DMS53 treated with DMSO at 0.1 percent for 48 hours (cell line): ENCODE results near the gene FRK.
"Not testable (repeated sequence)": the region's sequence is repeated elsewhere in the genome, so short reads cannot be mapped to it uniquely, and the experiment has no call there.

Experiments used
- DNase-seq: peaks from one replicate; lab custom pipeline; 2025; ENCODE audit not compliant: unreplicated experiment; lab: John Stamatoyannopoulos, UW

Gene FRK, protein sequence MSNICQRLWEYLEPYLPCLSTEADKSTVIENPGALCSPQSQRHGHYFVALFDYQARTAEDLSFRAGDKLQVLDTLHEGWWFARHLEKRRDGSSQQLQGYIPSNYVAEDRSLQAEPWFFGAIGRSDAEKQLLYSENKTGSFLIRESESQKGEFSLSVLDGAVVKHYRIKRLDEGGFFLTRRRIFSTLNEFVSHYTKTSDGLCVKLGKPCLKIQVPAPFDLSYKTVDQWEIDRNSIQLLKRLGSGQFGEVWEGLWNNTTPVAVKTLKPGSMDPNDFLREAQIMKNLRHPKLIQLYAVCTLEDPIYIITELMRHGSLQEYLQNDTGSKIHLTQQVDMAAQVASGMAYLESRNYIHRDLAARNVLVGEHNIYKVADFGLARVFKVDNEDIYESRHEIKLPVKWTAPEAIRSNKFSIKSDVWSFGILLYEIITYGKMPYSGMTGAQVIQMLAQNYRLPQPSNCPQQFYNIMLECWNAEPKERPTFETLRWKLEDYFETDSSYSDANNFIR

GRCh38 chr6:116060572-116061283 is at the start of gene FRK:
Gene FRK, minus strand, starts transcription at chr6:116060891. Its CDS starts 580 bp downstream, at chr6:116060311.
- peak; percentile 82 for DNase-seq

- no peak for DNase-seq
Measured at GRCh38 chr6:116108836-116109235, 48.1 kb upstream of the FRK start.

- DNase-seq, result no peak
Measured at GRCh38 chr6:116106146-116106545, 45.5 kb upstream of the FRK start.

- no peak for DNase-seq
Measured at GRCh38 chr6:116105247-116105646, 44.6 kb upstream of the FRK start.

DNA sequence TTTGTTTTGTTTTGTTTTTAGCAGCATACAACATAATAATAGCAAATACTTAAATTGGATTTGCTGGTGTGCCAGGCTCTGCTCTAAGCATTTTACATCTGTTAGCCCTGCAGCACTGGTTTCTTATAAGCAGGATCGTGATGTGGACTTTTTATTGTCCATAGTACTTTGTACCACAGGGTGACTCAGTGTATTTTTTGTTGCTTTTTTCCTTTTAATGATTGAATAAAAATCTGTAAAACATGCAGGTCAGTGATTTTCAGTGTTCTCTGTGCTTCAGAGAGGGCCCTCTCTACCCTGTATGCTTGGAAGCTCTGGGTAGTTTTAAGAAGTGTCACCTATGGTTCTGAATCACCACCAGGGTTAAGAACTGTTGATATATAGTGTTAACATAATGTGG is 43.9 kb upstream of the FRK start:
- no peak for DNase-seq

GRCh38 chr6:116102873-116103272 is 42.2 kb upstream of the FRK start:
- no peak for DNase-seq

GRCh38 chr6:116101790-116102189 is 41.1 kb upstream of the FRK start:
- no peak for DNase-seq

DNA sequence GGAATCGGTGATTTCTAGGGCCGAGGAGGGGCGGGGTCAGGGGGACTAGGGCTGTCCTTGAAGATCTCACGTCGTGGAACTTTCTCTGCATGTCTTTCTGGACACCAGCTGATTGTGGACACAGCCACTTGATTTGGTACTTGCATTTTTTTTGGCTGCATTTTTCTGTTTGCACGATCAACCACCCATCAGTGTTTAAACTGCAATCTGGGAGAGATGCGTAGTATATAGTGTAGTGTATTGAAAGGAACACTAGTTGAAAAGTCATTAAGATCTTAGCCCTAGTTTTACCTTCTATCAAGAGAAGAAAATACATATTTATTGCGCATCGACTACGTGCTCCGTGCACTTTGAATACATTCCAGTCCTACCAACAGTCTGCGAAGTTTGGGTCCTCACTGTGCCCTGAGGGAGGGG is 40.6 kb upstream of the FRK start:
- DNase-seq, result no peak

- DNase-seq, result peak; percentile 55
Measured at GRCh38 chr6:116100419-116101301, 40.0 kb upstream of the FRK start, which contains the start of gene NT5DC1. Gene NT5DC1, plus strand, starts transcription at chr6:116100853. Its CDS starts 78 bp downstream, at chr6:116100931.

DNA sequence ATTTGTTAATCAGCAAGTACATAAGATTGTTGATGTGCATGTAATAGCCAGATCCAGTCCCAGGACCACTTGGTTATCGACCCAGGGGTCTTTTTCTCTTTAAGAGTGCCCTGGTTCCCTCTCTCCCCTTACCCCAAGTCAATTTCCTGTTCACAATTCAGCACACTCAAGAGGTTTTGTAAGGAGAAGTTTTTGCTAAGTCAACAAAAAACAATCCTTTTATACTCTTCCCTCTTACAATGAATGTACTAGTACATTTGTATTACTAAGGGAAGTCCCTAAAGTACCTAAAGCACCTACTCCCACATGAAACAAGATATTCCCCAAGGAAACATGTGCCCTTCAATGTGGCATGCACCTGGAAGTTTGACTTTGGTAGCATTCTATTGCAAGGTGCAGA is 38.3 kb upstream of the FRK start:
- no peak for DNase-seq

DNA sequence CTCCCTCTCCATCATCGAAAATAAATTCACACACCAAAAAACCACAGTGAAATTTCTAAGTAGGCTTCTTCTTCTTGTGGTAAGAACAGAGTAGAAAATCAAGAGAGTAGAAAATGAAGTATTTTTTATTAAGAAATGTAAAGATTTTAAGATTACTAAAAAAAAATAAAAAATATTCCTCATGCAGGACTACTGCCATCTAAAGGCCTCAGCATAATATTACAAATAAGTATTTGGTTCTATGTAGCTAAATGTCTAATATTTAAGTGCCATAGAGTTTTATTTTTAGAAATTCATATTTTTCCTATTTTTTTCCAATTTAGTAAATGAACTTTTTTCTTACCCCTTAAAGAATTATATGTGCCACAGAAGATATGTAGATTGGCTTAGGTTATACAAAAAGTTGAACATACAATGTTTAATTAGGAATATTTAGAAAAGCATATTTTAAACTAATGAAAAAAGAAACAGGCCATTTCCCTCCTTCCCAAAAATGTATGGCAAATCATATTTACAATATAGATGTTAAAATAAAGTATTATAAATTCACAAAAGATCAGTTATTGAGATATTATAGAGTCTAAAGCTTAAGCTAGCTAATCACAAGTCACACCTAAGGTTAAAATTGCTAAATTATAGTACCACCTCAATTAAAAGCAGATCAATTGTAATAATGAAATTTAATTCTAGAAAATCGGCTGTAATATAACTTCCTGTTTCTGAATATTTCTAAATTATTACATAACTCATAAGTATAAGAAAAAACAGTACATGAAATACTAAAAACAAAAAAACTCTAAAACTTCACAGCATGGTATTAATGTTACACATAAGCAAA is 36.5 kb upstream of the FRK start:
- DNase-seq, result peak; percentile 14

- not testable (repeated sequence) for DNase-seq
Measured at GRCh38 chr6:116096048-116096759, 35.5 kb upstream of the FRK start.

DNA sequence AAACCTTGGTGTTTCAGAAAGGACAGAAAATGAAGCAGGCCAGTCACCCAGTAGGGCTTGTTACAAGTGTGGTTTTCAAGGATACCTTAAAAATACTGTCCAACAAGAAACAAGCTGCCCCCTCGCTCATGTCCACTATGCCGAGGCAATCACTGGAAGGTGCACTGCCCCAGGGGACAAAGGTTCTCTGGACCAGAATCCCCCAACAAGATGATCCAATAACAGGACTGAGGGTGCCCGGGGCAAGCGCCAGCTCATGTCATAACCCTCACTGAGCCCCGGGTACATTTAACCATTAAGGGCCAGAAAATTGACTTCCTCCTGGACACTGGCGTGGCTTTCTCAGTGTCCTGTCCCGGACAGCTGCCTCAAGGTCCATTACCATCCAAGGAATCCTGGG is 33.4 kb upstream of the FRK start:
- DNase-seq, result no peak

- no peak for DNase-seq
Measured at GRCh38 chr6:116090251-116090650, 29.6 kb upstream of the FRK start.

- DNase-seq, result no peak
Measured at GRCh38 chr6:116088946-116089345, 28.3 kb upstream of the FRK start.

DNA sequence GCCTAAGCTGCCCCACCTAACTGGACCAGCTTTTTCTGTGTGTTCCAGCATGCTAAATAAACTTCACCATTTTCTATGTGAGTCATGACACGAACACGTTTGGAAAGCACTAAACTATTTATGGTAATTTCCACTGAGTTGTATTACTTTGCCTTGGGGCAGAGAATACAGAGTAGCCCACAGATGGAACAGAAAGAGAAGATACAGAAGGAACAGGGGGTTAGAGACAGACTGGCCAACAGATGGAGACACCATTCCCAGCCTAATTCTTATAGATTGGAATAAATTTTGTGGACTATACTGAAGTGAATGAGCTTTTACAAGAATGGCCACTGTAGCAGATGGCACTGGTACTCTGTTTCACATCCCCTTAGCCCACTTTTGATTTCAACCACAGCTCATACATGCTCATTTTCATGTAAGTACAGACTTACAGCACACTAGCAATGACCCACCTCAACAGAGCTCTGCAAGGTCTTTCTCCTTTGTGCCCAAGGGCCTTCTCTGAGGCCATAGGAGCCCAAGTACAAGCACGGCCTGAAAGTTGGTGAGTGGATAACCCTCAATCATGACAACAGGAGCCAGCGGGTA is 26.8 kb upstream of the FRK start:
- no peak for DNase-seq

DNA sequence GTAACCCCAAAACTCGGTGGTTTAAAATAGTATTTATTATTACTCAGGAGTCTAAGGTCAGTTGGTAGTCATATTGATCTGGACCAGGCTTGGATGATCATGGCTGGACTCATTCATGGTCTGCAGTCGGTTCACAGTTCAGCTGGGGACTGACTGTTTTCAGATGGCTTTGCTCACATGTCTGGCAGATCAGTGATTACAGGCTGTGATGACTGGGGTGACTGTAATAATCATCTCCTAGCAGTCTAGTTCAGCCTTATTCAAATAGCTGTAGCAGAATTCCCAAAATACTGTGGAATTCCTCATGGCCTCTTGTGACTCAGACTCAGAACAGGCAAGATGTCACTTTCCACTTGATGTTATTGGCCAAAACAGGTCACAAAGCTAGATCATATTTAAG is 23.6 kb upstream of the FRK start:
- no peak for DNase-seq

DNA sequence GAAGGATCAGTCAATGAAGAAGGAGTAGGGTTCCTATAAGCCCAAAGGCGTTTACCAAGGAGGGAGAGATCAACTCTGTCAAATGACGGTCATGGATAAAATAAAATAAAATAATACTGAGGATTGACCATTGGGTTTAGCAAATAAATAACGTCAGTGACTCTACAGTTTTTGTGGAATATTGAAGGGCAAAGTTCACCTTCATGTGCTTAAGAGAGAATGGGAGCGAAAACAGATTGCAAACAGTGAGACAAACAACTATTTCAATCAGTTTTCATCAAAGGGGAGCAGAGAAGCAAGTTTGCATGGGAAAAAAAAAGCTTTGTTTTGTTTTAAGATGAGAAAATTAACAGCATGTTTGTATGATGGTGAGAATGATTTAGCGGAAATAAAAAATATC is 22.4 kb upstream of the FRK start:
- DNase-seq, result no peak

DNA sequence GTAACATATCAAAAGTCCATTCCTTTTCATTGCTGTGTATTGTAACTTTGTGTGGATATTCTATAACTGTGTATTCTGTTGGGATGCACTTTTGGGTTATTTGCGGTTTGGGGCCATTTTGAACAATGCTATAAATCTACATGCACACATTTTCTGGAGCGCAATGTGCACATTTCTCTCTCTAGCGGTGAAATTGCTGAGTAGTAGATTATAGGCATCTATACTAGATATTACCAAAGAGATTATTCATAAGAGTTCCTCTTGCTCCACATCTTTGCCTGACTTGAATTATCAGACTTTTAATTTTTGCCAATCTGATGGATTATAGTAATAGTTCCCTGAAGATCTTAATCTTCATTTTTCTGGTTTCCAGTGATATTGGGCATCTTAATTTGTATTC is 18.3 kb upstream of the FRK start:
- no peak for DNase-seq
